Left ventricle myocardium inferior (tissue), 1 donor: Measurements from ENCODE around the gene XYLT1. TPM values are rescaled to one million over a fixed set of nuclear protein-coding genes. Genes with fewer than 3 reads are reported as not detected.

ENCODE experiments used
- DNase-seq: peaks from one replicate; pipeline ENCODE4 v3.0.0-alpha.2; 2020
- H3K27ac ChIP-seq: fragments of 200-600 bp; replicated peaks from 2 replicates; pipeline ENCODE4 v1.8.0; 2021
- H3K27me3 ChIP-seq: fragments of 200-600 bp; 2 replicates; pipeline ENCODE4 v1.8.0; 2021; ENCODE audit warnings: low read depth
- H3K36me3 ChIP-seq: fragments of 200-600 bp; 2 replicates; pipeline ENCODE4 v1.8.0; 2021
- H3K4me1 ChIP-seq: fragments of 200-600 bp; 2 replicates; pipeline ENCODE4 v1.8.0; 2021
- H3K4me3 ChIP-seq: fragments of 200-600 bp; 2 replicates; pipeline ENCODE4 v1.8.0; 2021; ENCODE audit warnings: mild to moderate bottlenecking, moderate library complexity
- H3K9me3 ChIP-seq: fragments of 200-600 bp; replicated peaks from 2 replicates; pipeline ENCODE4 v1.8.0; 2021
- CTCF ChIP-seq: fragments of 200-600 bp; IDR thresholded peaks from 2 replicates; pipeline ENCODE4 v1.8.0; 2021; ENCODE audit warnings: antibody characterized with exemption, mild to moderate bottlenecking, borderline replicate concordance
- intact Hi-C: fragments of 100-400 bp; cut with micrococcal nuclease; formaldehyde crosslinking; loops from one replicate; pipeline ENCODE4 v1.11.0; 2022
- total RNA-seq: library from RNA; stranded (reverse); fragmentation: NEBNext Ultra II Directional; extraction: Animal tissue kit (Norgen Biotek cat#: 25700); gene quantifications from one replicate; pipeline ENCODE4 v1.2.1, GENCODE V29; 2021
- donor health status: DM: no; HTN: yes; CAD: no; lungs with severe emphysema.

The XYLT1 gene
- total RNA-seq, 1 donor from 2014 or later: 1.4 TPM

DNA sequence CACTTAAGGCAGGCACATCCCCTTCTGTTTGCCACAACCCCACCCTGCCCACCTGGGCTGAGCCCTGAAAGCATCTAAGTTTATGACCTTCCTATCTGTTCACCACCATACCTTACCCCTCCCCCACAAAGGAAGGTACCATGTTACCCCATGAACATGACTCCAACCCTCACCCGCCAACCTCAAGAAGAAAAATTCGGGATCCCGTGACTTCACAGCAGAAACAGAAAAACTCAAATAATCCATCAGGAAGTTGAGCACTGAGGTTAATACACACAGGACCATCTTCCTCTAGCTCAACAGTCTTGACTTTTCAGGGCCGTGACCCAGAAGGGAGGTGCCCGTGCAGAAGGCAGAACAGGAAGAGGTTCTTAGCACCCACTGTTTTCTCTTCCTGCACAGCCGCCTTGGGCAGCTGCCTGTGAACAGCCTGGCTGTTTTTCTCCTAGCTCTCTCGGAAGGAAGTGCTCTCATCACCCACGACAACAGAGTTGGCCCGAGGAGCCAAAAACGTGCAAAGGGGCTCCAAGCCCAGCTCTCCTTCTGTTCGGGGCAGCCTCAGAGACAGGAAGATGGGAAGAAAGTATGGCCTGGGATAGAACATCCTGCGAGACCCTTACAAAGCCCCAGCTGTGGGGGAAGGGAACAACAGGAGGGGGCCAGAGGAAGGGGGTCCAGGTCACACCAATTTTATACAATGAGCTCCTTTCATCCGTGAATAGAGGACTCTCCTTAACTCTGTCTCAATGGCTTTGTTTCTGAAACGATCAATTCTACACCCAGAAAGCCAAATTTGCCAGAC is 101.1 kb downstream of the XYLT1 start:
- peaks cover 34% of the 10 kb centered on the region for H3K4me1 ChIP-seq
- H3K4me3 ChIP-seq: no peak overlapping the region
- peak overlapping the region; percentile 32 for H3K27ac ChIP-seq
- no peaks in the 10 kb centered on the region for H3K27me3 ChIP-seq
- peak; percentile 40 for DNase-seq
- H3K36me3 ChIP-seq: no peaks in the 10 kb centered on the region
- no peaks in the 10 kb centered on the region for H3K9me3 ChIP-seq
- intact Hi-C loops: no loop called here
- TF ChIP-seq CTCF: no peak

GRCh38 chr16:17368951-17369350 is 101.8 kb downstream of the XYLT1 start:
- Histone ChIP-seq H3K36me3 (no peaks in the 10 kb centered on the region), H3K4me1 (peaks cover 38% of the 10 kb centered on the region), H3K4me3 (no peak overlapping the region), H3K9me3 (no peaks in the 10 kb centered on the region), H3K27ac (peak overlapping the region; percentile 11), H3K27me3 (no peaks in the 10 kb centered on the region)
- no peak for TF ChIP-seq CTCF
- intact Hi-C loops: no loop called here
- no peak for DNase-seq

GRCh38 chr16:17368446-17368845 is 102.3 kb downstream of the XYLT1 start:
- H3K36me3 ChIP-seq: no peaks in the 10 kb centered on the region
- no peak overlapping the region for H3K27ac ChIP-seq
- TF ChIP-seq CTCF: no peak
- intact Hi-C loops: no loop called here
- DNase-seq: no peak
- H3K27me3 ChIP-seq: no peaks in the 10 kb centered on the region
- no peaks in the 10 kb centered on the region for H3K9me3 ChIP-seq
- no peak overlapping the region for H3K4me3 ChIP-seq
- H3K4me1 ChIP-seq: peaks cover 38% of the 10 kb centered on the region

DNA sequence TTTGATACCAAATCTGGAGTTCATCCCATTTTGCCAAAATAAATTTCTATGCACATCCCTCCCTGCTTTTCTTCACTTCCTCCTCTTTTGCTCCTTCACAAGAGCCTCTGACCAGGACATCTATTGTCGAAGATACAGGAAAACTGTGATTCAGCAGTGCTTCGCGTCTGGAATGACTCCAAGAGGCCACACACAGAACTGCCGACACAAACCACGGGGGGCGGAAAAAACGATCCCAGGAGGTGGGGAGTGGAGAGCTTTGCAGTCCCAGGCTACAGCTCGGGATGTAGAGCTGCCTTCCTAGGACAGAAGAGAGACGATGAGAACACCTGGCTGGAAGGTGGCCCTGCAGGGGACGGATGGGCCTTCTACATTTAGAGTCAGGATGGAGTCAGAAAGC is 102.8 kb downstream of the XYLT1 start:
- TF ChIP-seq CTCF: no peak
- intact Hi-C loops: no loop called here
- Histone ChIP-seq H3K4me3 (no peak overlapping the region), H3K27me3 (no peaks in the 10 kb centered on the region), H3K4me1 (peaks cover 38% of the 10 kb centered on the region), H3K27ac (no peak overlapping the region), H3K36me3 (no peaks in the 10 kb centered on the region), H3K9me3 (no peaks in the 10 kb centered on the region)
- DNase-seq: no peak

- H3K9me3 ChIP-seq: no peaks in the 10 kb centered on the region
- H3K4me1 ChIP-seq: peaks cover 38% of the 10 kb centered on the region
- no peak for TF ChIP-seq CTCF
- H3K4me3 ChIP-seq: no peak overlapping the region
- intact Hi-C loops: no loop called here
- no peak for DNase-seq
- H3K27ac ChIP-seq: no peak overlapping the region
- no peaks in the 10 kb centered on the region for H3K36me3 ChIP-seq
- no peaks in the 10 kb centered on the region for H3K27me3 ChIP-seq
These were observed 103.7 kb downstream of the XYLT1 start for GRCh38 chr16:17367036-17367435.
